AG09319 (cell line): Measurements from ENCODE around the gene SAFB2.

Source experiments
- DNase-seq: peaks from one replicate; pipeline ENCODE4 v3.0.0-alpha.2; 2010; ENCODE audit warnings: low read depth; ENCODE audit errors: extremely low read depth
- CTCF ChIP-seq: IDR thresholded peaks from 2 replicates; pipeline ENCODE4 v1.5.1; 2011; ENCODE audit warnings: low read depth, mild to moderate bottlenecking, inconsistent platforms, low read length, moderate library complexity

SAFB2 gene

DNA sequence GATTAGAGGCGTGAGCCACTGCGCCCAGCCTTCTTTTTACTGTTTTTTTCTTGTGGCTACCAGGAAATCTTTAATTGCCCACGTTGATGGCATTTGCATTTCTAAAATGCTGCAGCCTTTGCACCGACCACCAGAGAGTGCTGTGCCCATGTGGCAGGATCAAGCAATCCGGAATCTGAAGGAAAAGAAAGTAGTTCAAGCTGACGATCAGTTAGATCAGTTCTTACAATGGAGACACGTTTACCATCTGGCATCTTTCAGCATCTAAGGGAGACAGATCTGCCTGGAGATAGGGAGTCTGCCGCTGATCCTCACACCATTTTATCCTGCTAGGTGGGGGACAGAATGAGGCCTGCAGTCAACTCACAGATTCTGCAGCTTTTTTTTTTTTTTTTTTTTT is 74.7 kb downstream of the SAFB2 start:
- no peak for DNase-seq
- TF ChIP-seq CTCF, result peak; percentile 61

GRCh38 chr19:5545984-5546383 is 76.6 kb downstream of the SAFB2 start:
- no peak for TF ChIP-seq CTCF
- DNase-seq, result no peak

DNA sequence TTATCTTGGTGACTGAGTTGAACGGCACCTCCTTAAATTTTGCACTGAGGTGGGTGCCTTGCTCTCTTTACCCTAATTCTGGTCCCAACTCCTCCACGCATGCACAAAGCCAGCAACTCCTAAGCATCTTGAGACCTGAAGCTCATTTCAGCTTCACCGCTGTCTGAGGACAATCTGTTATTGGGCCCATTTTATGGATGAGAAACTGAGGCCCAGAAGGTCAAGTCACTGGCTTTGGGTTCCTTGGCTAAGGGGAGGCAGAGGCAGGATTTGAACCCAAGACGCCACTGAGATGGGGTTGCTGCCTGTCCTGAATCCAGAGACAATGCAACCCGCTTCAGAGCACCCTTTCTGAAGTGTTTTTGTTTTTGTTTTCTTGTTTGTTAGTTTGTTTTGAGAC is 77.5 kb downstream of the SAFB2 start:
- TF ChIP-seq CTCF, result no peak
- no peak for DNase-seq

- no peak for DNase-seq
- TF ChIP-seq CTCF, result no peak
Measured at GRCh38 chr19:5542665-5543064, 79.9 kb downstream of the SAFB2 start.

GRCh38 chr19:5541456-5541855 is 81.1 kb downstream of the SAFB2 start:
- no peak for DNase-seq
- no peak for TF ChIP-seq CTCF

- no peak for DNase-seq
- no peak for TF ChIP-seq CTCF
Measured at GRCh38 chr19:5540208-5540607, 82.4 kb downstream of the SAFB2 start.

DNA sequence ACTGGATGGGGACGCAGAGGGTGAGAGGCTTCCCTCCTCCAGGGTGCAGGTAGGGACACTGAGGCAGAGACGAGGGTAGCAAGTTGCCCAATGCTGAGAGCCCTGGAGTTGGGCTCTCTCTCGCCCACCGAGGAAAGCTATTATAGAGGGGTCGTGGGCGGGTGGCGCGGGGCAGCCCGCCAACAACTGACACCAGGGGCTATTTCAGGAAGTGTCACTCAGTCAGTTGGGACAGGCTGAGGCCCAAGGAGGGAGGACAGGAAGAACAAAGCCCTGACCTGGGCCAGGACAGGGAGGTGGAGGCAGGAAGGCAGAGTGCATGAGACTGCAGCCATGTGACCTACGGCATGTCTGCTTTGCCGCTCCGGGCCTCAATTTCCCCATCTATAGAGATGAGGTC is 84.7 kb downstream of the SAFB2 start:
- no peak for DNase-seq
- no peak for TF ChIP-seq CTCF
